HG03442 (cell line): Measurements from ENCODE around the gene S100A1.
A peak's percentile ranks its signal among the peaks of the same experiment; 100 is the strongest.
"Not testable (repeated sequence)": the region's sequence is repeated elsewhere in the genome, so short reads cannot be mapped to it uniquely, and the experiment has no call there.

ENCODE experiments used
- ATAC-seq: cut with Tn5 transposase; IDR thresholded peaks from one replicate; pipeline ENCODE4 v1.9.1; 2021; ENCODE audit warnings: mild to moderate bottlenecking, moderate library complexity; ENCODE audit not compliant: unreplicated experiment

S100A1 gene

GRCh38 chr1:153627715-153628626, at the start of gene S100A1:
Gene S100A1, plus strand, starts transcription at chr1:153628434. Its CDS starts 2,088 bp downstream, at chr1:153630522.
- no peak for ATAC-seq

GRCh38 chr1:153578490-153578889, 49.7 kb upstream of the S100A1 start:
- ATAC-seq, result no peak

DNA sequence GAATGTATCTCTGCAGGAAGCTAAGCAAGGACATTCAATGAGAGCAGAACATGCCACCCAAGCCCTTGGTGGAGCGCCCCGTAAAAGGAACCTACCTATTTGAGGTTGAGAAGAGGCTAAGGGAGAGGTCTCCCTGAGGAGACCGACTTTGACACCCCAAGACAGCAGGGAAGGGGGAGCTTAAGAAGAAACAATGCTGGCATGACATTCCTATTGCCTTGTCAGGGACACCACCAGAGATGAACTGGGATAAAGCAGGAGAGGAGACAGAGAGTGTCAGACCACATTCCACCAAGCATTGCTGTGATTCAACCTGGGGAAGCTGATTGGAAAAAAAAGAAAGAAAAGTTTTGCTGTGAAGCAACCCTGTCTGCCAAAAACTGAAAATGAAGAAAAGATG, 49.3 kb upstream of the S100A1 start:
- ATAC-seq, result no peak

DNA sequence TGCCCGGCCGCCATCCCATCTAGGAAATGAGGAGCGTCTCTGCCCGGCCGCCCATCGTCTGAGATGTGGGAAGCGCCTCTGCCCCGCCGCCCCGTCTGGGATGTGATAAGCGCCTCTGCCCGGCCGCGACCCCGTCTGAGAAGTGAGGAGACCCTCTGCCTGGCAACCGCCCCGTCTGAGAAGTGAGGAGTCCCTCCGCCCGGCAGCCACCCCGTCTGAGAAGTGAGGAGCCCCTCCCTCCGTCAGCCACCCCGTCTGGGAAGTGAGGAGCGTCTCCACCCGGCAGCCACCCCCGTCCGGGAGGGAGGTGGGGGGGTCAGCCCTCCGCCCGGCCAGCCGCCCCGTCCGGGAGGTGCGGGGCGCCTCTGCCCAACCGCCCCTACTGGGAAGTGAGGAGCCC, 45.4 kb upstream of the S100A1 start:
- ATAC-seq, result not testable (repeated sequence)

DNA sequence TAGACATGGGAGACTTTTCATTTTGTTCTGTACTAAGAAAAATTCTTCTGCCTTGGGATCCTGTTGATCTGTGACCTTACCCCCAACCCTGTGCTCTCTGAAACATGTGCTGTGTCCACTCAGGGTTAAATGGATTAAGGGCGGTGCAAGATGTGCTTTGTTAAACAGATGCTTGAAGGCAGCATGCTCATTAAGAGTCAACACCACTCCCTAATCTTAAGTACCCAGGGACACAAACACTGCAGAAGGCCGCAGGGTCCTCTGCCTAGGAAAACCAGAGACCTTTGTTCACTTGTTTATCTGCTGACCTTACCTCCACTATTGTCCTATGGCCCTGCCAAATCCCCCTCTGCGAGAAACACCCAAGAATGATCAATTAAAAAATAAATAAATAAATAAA, 44.7 kb upstream of the S100A1 start:
- not testable (repeated sequence) for ATAC-seq

DNA sequence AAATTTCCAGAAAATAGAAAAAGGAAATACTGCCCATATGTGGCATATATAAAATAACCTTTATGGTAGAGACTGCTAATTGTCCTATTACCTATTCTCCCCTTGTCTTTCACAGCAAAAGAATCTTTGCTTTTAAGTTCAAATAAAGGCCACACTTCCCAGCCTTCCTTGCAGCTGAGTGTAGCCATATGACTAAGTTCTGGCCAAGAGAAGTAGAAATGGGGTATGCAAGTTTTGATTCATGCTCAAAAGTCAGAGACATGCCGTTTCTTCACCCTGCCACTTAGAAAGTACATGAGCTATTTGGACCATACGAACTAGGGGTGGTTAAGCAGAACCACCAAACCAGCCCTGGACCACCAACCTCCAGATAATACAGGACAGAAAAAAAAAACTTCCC, 44.3 kb upstream of the S100A1 start:
- ATAC-seq, result no peak

DNA sequence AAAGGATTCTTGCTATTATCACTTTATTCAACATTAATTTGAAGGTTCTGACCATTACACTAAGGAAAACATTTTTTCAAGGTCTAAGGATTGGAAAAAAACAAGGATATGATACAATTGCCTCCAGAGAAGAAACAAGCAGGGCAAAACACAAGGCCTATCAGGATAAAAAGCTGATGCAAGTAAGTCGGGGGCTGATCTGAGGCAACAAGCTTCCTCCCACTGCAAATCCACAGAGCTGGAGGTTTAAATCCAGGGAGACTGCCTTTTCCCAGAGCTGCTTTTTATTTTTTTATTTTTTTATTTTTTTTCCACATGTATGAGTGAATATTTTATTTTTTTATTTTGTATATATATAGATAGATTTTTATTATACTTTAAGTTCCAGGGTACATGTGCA, 43.2 kb upstream of the S100A1 start:
- ATAC-seq, result no peak

DNA sequence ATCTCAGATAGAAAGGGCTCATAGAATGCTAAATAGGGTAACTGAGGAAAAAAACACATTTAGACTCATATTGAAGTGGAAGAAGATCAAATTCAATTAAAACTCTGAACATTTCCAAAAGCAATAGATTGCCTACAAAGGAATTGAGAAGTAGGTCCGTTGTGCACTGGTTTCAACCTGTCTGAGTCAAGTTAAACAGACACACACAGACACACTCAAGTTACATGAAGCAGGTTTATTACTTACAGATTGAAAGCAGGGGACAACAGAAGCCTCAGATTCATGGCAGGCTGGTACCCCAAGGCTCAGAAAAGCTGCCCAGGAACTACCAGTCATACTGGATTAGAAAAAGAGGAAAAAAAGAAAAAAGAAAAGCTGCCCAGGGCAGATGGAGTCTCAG, 41.9 kb upstream of the S100A1 start:
- no peak for ATAC-seq

DNA sequence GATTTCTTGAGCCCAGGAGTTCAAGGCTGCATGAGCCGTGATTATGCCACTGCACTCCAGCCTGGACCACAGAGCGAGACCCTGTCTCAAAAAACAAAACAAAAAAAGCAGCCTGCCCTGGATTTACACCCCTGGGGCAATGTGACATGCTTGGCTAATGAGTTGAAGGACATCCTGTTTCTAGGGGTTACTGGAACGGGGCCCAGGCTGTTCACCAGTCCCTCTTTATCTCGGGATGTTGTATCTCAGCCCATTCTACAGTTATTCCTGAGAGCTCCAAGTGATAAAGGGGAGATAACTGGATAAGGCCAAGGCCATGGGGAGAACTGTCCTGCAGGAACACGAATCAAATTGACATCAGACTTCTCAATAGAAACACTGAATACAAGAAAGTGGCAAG, 40.9 kb upstream of the S100A1 start:
- ATAC-seq, result no peak

DNA sequence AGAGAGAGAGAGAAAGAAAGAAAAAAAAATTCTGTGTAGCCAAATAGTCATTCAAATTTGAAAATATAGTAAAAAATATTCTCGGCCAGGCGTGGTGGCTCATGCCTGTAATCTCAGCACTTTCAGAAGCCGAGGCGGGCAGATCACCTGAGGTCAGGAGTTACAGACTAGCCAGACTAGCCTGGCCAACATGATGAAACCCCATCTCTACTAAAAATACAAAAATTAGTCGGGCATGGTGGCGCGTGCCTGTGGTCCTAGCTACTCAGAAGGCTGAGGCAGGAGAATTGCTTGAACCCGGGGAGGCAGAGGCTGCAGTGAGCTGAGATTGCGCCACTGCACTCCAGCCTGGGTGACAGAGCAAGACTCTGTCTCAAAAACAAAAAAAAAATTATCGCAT, 40.2 kb upstream of the S100A1 start:
- ATAC-seq, result not testable (repeated sequence)

DNA sequence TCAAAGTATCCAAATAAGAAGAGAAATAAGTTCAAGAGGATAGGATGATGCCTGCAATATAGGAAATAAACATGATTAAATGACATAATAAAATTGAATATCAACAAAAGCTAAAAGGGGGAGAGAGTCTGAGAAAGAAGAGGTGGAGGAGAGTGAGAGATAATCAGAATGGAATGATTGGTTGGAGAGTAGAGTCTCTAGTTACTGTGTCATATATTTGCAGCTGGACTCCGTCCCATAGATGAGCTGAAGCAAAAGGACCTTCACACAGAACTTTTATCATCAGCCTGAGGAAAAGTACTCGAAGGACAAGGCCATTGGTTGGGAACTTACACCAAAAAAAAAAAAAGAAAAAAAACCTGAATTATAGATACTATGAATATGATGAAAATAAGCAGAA, 39.8 kb upstream of the S100A1 start:
- no peak for ATAC-seq

DNA sequence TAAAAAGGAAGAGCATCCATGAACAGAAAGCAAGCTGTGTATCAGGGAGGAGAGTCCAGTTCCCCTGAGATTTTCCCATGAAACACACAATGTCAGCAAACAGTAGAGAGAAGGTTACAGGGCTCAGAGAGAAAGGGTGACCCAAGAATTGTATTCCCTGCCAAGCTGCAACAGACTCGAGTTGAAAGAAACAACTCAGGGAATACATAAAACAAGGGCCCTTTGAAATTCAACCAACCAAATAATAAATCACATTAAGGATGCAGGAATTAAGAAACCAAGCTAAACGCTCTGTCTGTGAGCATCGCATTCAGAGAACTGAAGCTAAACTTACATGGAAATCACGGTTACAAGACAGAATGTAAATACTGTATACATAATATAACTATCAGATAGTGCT, 35.5 kb upstream of the S100A1 start:
- ATAC-seq, result no peak

- no peak for ATAC-seq
These were observed 31.0 kb upstream of the S100A1 start for GRCh38 chr1:153597206-153597605.

DNA sequence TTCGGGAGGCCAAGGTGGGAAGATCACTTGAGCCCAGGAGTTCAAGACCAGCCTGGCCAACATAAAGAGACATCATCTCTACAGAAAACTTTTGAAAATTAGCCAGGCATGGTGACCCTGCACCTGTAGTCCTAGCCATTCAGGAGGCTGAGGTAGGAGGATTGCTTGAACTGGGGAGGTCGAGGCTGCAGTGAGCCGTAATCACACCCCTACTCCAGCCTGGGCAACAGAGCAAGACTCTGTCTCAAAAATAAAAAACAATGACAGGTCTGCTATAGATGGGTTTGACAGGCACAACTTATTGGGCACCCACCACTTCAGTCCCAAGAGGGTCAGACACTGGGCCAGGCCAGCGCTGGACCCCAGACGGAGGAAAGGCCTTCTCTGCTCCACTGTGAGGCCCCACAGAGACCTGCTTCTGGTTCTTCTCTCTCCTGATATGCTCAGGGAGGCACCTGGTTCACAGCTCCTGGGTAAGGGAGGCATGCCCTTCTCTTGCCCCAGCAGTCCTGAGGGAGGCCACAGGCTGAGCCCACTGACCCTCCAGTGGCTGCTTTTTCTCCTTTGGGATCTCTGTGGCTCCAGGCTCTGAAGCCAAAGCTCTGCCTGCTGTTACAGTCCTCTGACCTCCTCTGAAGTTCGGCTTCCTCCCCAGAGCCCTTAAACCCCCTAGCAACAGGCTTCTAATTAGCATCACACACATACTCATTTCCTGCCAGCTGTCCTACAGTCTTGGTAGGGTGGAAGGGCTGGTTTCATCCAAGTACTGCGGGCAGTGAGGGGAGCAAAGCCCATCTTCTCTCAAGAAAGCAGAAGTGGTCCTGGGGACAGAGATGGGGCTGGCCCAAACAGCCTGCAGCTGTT, 29.7 kb upstream of the S100A1 start:
- ATAC-seq, result peak; percentile 93

DNA sequence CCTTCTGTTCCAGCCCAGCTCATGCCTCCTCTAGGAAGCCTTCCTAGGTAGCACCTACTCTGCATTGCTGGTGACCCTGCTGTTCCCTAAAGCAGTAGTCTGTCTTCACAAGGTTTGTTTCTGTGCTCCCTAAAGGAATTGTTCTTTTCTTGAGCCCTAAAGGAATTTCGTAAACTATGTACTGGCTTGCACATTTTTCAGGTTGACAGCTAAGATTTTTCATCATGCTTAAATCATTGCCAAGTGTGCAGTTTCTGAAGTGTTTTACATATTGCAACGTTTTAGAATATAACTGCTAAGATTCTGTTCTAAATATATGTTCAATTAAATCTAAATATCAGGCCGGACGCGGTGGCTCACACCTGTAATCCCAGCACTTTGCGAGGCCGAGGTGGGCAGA, 28.4 kb upstream of the S100A1 start:
- ATAC-seq, result no peak

- ATAC-seq, result no peak
These were observed 25.5 kb upstream of the S100A1 start for GRCh38 chr1:153602749-153603148.

- ATAC-seq, result no peak
These were observed 22.0 kb upstream of the S100A1 start for GRCh38 chr1:153606194-153606593.

GRCh38 chr1:153607381-153607780, 20.9 kb upstream of the S100A1 start:
- no peak for ATAC-seq

DNA sequence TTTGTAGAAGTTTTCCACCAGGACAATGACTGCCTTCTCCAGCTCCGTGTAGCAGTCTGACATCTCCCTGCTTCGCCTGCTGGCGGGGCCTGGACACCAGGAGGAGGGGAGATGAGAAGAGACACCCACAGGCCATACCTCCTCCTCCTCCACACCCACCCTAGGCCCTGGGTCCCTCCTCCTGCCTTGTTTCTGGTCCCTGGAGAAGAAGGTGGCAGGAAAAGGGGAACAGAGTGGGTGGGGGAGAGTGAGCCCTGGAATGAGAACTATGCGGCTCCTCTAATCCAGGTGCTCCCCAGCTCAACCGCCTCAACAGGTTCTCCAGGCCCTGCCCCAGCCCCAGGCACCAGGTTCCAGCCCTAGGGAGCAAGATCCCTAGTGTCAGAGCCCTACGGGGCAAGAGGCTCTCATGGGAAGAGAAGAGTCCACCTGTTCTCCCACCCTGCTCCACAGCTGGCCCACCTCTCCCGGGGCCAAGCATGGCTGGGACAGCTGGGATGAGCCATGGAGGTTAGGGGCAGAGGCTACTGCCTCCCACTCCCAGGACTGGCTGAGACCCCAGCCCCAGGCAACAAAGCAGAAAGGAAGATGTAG, 20.0 kb upstream of the S100A1 start:
- ATAC-seq, result no peak

GRCh38 chr1:153608742-153609584, 19.3 kb upstream of the S100A1 start:
- no peak for ATAC-seq

GRCh38 chr1:153609585-153609907, 18.7 kb upstream of the S100A1 start:
- ATAC-seq, result no peak
